ENCODE measurements around the gene NUDT12.

NUDT12 gene

GRCh38 chr5:103598997-103599566 is 36.5 kb upstream of the NUDT12 start:
- TF ChIP-seq TCF4 (CRISPR knock-in tag; IDR thresholded peaks at IDR 0.05; ENCODE audit: borderline replicate concordance) (no peak), CSRNP3 (CRISPR knock-in tag; IDR thresholded peaks at IDR 0.05) (no peak), CSDC2 (CRISPR knock-in tag; IDR thresholded peaks at IDR 0.05) (no peak), ZFP3 (CRISPR knock-in tag; IDR thresholded peaks at IDR 0.05) (no peak), ZNF565 (CRISPR knock-in tag; conservative IDR thresholded peaks at IDR 0.05; ENCODE audit: low read depth) (no peak), ZFP30 (CRISPR knock-in tag; IDR thresholded peaks at IDR 0.05) (no peak), PATZ1 (CRISPR knock-in tag; IDR thresholded peaks at IDR 0.05; ENCODE audit: borderline replicate concordance) (no peak), SNAI2 (CRISPR knock-in tag; IDR thresholded peaks at IDR 0.05) (no peak), ARNTL (CRISPR knock-in tag; IDR thresholded peaks at IDR 0.05; ENCODE audit: borderline replicate concordance, low read depth) (no peak), ESRRG (CRISPR knock-in tag; IDR thresholded peaks at IDR 0.05) (no peak), ZNF8 (CRISPR knock-in tag; IDR thresholded peaks at IDR 0.05) (no peak), TOX (CRISPR knock-in tag; IDR thresholded peaks at IDR 0.05; ENCODE audit: borderline replicate concordance) (no peak), RARB (CRISPR knock-in tag; IDR thresholded peaks at IDR 0.05) (no peak), CREB5 (CRISPR knock-in tag; IDR thresholded peaks at IDR 0.05; ENCODE audit: low read depth) (no peak), OSR1 (CRISPR knock-in tag; IDR thresholded peaks at IDR 0.05) (no peak), BACH2 (CRISPR knock-in tag; IDR thresholded peaks at IDR 0.05; ENCODE audit: borderline replicate concordance) (no peak), ISL1 (CRISPR knock-in tag; IDR thresholded peaks at IDR 0.05) (no peak), GLIS3 (CRISPR knock-in tag; IDR thresholded peaks at IDR 0.05) (no peak)
- no peak for ATAC-seq

- ATAC-seq = no peak
- TF ChIP-seq TCF4 (CRISPR knock-in tag; IDR thresholded peaks at IDR 0.05; ENCODE audit: borderline replicate concordance) = no peak
- TF ChIP-seq BACH2 (CRISPR knock-in tag; IDR thresholded peaks at IDR 0.05; ENCODE audit: borderline replicate concordance) = no peak
- TF ChIP-seq ZNF70 (CRISPR knock-in tag; IDR thresholded peaks at IDR 0.05) = no peak
- no peak for TF ChIP-seq SNAI2 (CRISPR knock-in tag; IDR thresholded peaks at IDR 0.05)
Measured at GRCh38 chr5:103590221-103590620, 27.6 kb upstream of the NUDT12 start.

GRCh38 chr5:103589776-103590175 is 27.2 kb upstream of the NUDT12 start:
- ATAC-seq = no peak
- TF ChIP-seq GLIS3 (CRISPR knock-in tag; IDR thresholded peaks at IDR 0.05) (no peak), BACH2 (CRISPR knock-in tag; IDR thresholded peaks at IDR 0.05; ENCODE audit: borderline replicate concordance) (no peak), PATZ1 (CRISPR knock-in tag; IDR thresholded peaks at IDR 0.05; ENCODE audit: borderline replicate concordance) (no peak), ZC3H10 (CRISPR knock-in tag; IDR thresholded peaks at IDR 0.05) (no peak), RARB (CRISPR knock-in tag; IDR thresholded peaks at IDR 0.05) (no peak), SNAI2 (CRISPR knock-in tag; IDR thresholded peaks at IDR 0.05) (no peak), TSHZ2 (CRISPR knock-in tag; IDR thresholded peaks at IDR 0.05) (no peak), PPARA (CRISPR knock-in tag; IDR thresholded peaks at IDR 0.05; ENCODE audit: borderline replicate concordance) (no peak), CSRNP3 (CRISPR knock-in tag; IDR thresholded peaks at IDR 0.05) (no peak)
